Measurements from ENCODE around the gene GARNL3. TPM values are rescaled to one million over a fixed set of nuclear protein-coding genes. Genes with fewer than 3 reads are reported as not detected.
A peak's percentile ranks its signal among the peaks of the same experiment; 100 is the strongest.

Gene GARNL3
- total RNA-seq, 1 donor from 2014 or later, result 19.7 TPM

DNA sequence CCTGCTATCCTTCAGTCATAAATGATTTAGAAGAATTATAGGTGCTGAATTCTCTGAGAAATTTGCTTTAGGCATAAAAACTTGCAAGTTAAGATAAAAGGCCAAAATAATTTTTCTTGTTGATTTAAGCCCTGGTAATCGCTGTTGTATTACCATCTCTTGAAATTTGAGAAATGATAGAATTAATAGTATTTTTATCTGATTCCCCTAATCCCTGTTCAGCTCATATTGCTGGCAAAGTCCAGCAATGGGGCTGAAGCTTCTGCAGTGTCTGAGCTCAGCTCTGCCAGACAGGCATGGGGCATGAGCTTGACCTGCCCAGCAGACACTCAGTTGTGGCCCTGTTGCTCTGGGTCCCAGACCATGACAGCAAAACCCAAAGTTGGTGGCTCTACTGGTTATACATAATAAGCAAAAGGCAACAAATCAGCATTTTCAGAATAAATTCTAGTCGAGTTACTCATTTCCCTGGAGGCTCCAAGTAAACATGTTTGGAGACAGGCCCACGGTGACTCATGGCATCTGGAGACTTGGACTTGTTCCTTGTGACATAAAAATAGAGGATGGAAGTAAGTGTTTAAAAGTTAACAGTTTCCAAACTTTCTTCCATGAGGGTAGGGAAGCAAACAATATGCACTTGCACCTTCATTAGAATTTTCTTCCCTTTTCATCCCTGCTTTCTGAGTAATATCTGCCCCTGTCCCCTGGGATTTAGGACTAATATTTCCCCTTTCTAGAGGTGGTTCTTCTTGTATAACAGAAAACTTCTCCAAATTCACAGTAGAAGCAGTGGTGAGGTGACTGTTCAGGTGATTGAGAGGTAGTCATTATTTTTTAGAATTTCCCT is 72.2 kb downstream of the GARNL3 start:
- Mint-ChIP-seq H3K36me3 (peaks cover 30% of the 10 kb centered on the region), H3K4me1 (ENCODE audit: unreplicated experiment) (peaks cover 13% of the 10 kb centered on the region), H3K27ac (peak overlapping the region; percentile 74), H3K27me3 (no peaks in the 10 kb centered on the region), H3K4me3 (peak overlapping the region; percentile 24), H3K9me3 (no peaks in the 10 kb centered on the region)
- TF ChIP-seq, protein P1, sequence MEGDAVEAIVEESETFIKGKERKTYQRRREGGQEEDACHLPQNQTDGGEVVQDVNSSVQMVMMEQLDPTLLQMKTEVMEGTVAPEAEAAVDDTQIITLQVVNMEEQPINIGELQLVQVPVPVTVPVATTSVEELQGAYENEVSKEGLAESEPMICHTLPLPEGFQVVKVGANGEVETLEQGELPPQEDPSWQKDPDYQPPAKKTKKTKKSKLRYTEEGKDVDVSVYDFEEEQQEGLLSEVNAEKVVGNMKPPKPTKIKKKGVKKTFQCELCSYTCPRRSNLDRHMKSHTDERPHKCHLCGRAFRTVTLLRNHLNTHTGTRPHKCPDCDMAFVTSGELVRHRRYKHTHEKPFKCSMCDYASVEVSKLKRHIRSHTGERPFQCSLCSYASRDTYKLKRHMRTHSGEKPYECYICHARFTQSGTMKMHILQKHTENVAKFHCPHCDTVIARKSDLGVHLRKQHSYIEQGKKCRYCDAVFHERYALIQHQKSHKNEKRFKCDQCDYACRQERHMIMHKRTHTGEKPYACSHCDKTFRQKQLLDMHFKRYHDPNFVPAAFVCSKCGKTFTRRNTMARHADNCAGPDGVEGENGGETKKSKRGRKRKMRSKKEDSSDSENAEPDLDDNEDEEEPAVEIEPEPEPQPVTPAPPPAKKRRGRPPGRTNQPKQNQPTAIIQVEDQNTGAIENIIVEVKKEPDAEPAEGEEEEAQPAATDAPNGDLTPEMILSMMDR (conservative IDR thresholded peaks at IDR 0.05), result no peak
- DNase-seq (ENCODE audit: extremely low spot score, unreplicated experiment), result no peak

DNA sequence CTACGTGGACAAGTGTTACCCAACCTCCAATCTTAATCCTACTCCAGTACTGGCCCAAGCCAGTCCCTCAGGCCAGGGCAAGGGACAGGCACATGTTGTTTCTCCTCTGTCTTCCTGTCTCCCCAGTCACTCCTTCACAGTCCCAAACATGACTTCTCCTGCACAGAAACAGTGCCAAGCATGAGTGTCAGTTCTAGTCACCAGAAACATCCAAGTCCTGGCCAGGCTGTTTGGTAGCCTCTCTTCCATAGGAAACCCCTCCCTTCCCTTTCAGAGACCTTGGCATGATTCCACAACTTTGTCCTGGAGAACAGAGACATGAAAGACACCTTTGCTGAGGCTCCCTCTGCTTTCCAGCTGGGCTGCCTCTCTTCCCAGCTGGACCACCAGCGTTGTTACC is 76.1 kb downstream of the GARNL3 start:
- TF ChIP-seq, protein P1 (conservative IDR thresholded peaks at IDR 0.05), result no peak
- Mint-ChIP-seq H3K27me3 (no peaks in the 10 kb centered on the region), H3K27ac (no peak overlapping the region), H3K9me3 (no peaks in the 10 kb centered on the region), H3K36me3 (peaks cover 17% of the 10 kb centered on the region), H3K4me1 (ENCODE audit: unreplicated experiment) (peaks cover 3% of the 10 kb centered on the region), H3K4me3 (no peak overlapping the region)
- DNase-seq (ENCODE audit: extremely low spot score, unreplicated experiment), result peak; percentile 39

DNA sequence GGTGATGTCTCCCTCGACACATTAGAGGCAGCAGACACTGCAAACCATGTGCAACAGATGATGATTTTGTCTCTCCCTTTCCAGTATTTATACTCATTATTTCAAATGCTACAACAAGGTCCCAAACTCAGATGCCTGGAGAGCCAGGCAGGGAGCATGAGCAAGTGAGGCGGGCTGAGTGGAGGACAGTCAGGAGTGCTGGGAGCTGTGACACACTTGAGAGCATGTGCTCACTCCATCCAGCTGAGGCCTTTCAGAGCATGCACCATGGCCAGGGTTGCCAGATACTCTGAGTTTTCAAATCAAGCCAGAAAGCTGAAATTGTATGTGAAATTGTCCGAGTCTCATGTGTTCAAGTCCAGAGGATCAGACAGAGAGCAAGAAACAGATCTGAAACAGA is 76.6 kb downstream of the GARNL3 start:
- peak; percentile 47 for DNase-seq (ENCODE audit: extremely low spot score, unreplicated experiment)
- peaks cover 3% of the 10 kb centered on the region for H3K4me1 Mint-ChIP-seq (ENCODE audit: unreplicated experiment)
- TF ChIP-seq, protein P1 (conservative IDR thresholded peaks at IDR 0.05), result no peak
- peaks cover 17% of the 10 kb centered on the region for H3K36me3 Mint-ChIP-seq
- no peak overlapping the region for H3K4me3 Mint-ChIP-seq
- no peaks in the 10 kb centered on the region for H3K27me3 Mint-ChIP-seq
- H3K9me3 Mint-ChIP-seq, result no peaks in the 10 kb centered on the region
- no peak overlapping the region for H3K27ac Mint-ChIP-seq

DNA sequence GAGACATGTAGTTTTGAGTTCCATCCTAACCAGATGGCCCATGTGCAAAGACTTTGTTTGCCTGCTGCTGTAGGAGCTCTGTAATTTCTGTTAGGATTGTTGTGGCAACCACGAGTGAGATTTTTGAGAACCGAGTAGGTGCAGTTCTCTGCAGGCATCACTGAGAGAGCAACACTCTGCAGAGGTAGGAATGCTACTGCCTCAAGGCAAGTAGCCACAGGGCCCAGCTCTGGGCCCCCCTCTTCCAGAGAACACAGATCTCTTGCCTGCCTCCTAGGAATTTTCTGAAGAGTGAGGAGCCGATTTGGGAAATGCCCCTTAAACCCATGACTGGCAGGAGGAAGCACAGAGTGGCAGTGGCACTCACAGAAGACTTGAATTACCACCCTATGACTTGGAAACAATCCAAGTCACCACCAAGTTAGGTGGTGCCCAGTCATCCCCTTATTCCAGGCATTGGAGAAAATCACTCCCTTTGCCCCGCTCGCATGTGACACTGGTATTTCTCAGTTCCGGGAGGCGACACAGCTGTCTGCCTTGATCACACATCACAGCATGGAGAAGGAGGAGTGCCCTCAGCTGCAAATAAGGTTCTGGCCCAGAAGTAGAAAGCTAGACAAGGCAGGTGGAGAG is 79.9 kb downstream of the GARNL3 start:
- H3K36me3 Mint-ChIP-seq, result peaks cover 17% of the 10 kb centered on the region
- peak; percentile 29 for DNase-seq (ENCODE audit: extremely low spot score, unreplicated experiment)
- no peak overlapping the region for H3K4me3 Mint-ChIP-seq
- H3K27me3 Mint-ChIP-seq, result no peaks in the 10 kb centered on the region
- TF ChIP-seq, protein P1 (conservative IDR thresholded peaks at IDR 0.05), result no peak
- no peak overlapping the region for H3K27ac Mint-ChIP-seq
- H3K4me1 Mint-ChIP-seq (ENCODE audit: unreplicated experiment), result peaks cover 4% of the 10 kb centered on the region
- H3K9me3 Mint-ChIP-seq, result no peaks in the 10 kb centered on the region

DNA sequence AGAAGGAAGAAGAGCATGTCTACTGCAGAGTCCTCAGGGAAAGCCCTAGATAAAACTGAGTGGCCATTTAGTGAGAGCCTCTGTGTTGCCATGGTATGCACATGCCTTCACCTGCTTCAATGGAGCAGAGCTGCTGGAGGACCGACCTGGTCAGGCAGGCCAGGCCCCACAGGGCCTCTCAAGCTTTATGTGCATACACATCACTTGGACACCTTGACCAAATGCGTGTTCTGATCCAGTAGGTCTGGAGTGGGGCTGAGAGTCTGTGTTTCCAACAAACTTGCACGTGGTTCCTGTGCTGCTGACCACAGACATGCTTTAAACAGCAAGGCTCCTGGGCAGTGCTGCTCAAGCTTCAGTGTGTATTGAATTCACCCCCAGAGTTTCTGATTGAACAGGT is 81.0 kb downstream of the GARNL3 start:
- no peaks in the 10 kb centered on the region for H3K27me3 Mint-ChIP-seq
- no peak for DNase-seq (ENCODE audit: extremely low spot score, unreplicated experiment)
- TF ChIP-seq, protein P1 (conservative IDR thresholded peaks at IDR 0.05), result no peak
- no peaks in the 10 kb centered on the region for H3K9me3 Mint-ChIP-seq
- H3K4me1 Mint-ChIP-seq (ENCODE audit: unreplicated experiment), result peaks cover 4% of the 10 kb centered on the region
- H3K4me3 Mint-ChIP-seq, result no peak overlapping the region
- H3K27ac Mint-ChIP-seq, result no peak overlapping the region
- H3K36me3 Mint-ChIP-seq, result peaks cover 9% of the 10 kb centered on the region

All from type B pancreatic cell (in vitro differentiated cells).